Activated naive CD8-positive, alpha-beta T cell treated with anti-CD3 and anti-CD28 coated beads, Interleukin-2, amount 10 ng/mL, durations not matched to agents 7 days and 5 days (primary cell): ENCODE results near the gene TAMALIN. TPM values are rescaled to one million over a fixed set of nuclear protein-coding genes. Genes with fewer than 3 reads are reported as not detected.

Experiments used
- ATAC-seq: fragments of 150-1000 bp; cut with Tn5 transposase; one replicate; pipeline ENCODE4 v1.10.0; 2021; ENCODE audit warnings: low read depth, moderate library complexity
- POLR2A ChIA-PET: fragments of 350-600 bp; sonication (Branson Sonifier 250); formaldehyde crosslinking; loops from one replicate; lab custom pipeline; 2021; ENCODE audit warnings: antibody characterized with exemption; lab: Charles Lee
- DNase-seq: peaks from one replicate; pipeline ENCODE4 v3.0.0; 2021
- H3K27ac Mint-ChIP-seq: one replicate; pipeline ENCODE4 v1.8.0; 2022; ENCODE audit warnings: mild to moderate bottlenecking, mixed read lengths
- H3K27me3 Mint-ChIP-seq: one replicate; pipeline ENCODE4 v1.8.0; 2022; ENCODE audit warnings: mild to moderate bottlenecking, moderate library complexity, mixed read lengths
- H3K36me3 Mint-ChIP-seq: one replicate; pipeline ENCODE4 v1.8.0; 2021; ENCODE audit warnings: mild to moderate bottlenecking, mixed read lengths
- H3K4me1 Mint-ChIP-seq: one replicate; pipeline ENCODE4 v1.8.0; 2021; ENCODE audit warnings: mixed read lengths
- H3K4me3 Mint-ChIP-seq: one replicate; pipeline ENCODE4 v1.8.0; 2022; ENCODE audit warnings: mild to moderate bottlenecking, moderate library complexity, mixed read lengths
- H3K9me3 Mint-ChIP-seq: one replicate; pipeline ENCODE4 v1.8.0; 2021; ENCODE audit warnings: mixed read lengths
- total RNA-seq, 2 experiments: library from RNA; stranded (reverse); gene quantifications; one replicate each; pipeline ENCODE4 v1.2.3, GENCODE V29; 2021

TAMALIN gene
- total RNA-seq, 2 experiments from 2014 or later: 17.1 to 19.9 TPM

DNA sequence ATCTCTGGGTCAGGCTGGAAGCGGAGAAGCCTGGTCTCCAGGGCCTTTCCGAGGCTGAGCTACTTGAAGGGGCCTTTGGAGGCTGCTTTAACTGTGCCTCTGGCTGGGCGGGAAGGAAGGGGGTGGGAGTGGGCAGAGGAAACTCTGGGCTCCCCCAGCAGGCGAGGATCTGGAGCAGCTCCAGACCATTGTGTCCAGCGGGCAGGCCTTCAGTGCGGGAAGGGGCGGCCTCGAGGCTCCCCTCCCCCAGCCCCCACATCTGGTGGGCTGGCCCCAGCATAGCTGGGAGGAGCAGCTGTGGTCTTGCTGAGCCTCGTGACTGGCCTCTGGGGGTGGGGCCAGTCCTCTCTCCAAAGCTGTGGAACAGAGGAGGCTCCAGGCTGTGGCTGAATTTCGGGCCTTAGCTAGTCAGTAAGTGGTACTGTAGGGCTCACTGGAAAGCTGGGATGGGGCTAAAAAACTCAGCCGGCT, 3.4 kb downstream of the TAMALIN start:
- ATAC-seq (no peak), DNase-seq (no peak)
- Mint-ChIP-seq H3K9me3 (no peaks in the 10 kb centered on the region), H3K27ac (no peak overlapping the region), H3K4me3 (no peak overlapping the region), H3K4me1 (peaks cover 22% of the 10 kb centered on the region), H3K36me3 (peaks cover 5% of the 10 kb centered on the region), H3K27me3 (peaks cover 8% of the 10 kb centered on the region)
- POLR2A ChIA-PET: interaction anchor here (8.5 kb wide), 1 partner anchor 11 kb away, joined by 155 read pairs; no protein-coding TSS in a partner anchor

DNA sequence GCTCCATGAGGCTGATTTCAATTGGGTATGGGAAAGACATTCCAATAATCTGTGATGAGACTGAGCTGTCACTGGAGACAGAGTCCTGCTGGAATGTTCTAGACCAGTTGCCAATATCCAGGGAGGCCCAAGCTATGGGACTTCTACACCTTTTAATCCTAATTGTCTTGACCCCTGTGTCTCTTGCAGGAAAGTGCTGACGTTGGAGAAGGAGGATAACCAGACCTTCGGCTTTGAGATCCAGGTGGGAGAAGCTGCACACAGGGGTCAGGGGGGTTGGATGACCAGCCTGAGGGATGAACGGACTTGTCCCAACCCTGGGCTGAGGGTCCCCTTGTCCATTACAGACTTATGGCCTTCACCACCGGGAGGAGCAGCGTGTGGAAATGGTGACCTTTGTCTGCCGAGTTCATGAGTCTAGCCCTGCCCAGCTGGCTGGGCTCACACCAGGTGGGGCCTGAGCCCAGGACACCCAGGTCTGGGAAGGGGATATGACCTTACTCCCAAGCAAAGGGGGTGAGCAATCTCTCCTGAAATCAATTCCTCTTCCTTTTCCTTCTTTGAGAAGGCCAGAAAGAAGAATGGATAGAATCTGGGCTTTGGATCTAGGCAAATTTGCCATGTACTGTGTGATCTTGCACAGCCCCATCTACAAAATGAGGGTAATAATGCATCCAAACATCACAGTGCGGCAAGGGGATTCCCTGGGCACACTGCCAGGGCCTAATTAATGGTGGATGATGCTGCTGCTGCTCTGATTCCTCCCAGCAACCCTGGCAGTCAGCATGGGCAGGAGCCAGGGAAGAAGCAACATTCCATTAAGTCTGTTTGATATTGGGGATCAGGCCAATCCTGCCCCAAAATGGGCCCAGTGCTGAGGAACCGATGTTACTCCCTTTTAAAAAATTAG, 4.2 kb downstream of the TAMALIN start:
- ATAC-seq (no peak), DNase-seq (no peak)
- no peak overlapping the region for H3K4me3 Mint-ChIP-seq
- no peak overlapping the region for H3K27ac Mint-ChIP-seq
- peaks cover 6% of the 10 kb centered on the region for H3K27me3 Mint-ChIP-seq
- H3K9me3 Mint-ChIP-seq: no peaks in the 10 kb centered on the region
- POLR2A ChIA-PET: interaction anchor here (0.6 to 8.5 kb wide), 2 partner anchors 10 to 12 kb away, joined by 3 to 155 read pairs; no protein-coding TSS in a partner anchor
- peaks cover 17% of the 10 kb centered on the region for H3K4me1 Mint-ChIP-seq
- peaks cover 5% of the 10 kb centered on the region for H3K36me3 Mint-ChIP-seq

DNA sequence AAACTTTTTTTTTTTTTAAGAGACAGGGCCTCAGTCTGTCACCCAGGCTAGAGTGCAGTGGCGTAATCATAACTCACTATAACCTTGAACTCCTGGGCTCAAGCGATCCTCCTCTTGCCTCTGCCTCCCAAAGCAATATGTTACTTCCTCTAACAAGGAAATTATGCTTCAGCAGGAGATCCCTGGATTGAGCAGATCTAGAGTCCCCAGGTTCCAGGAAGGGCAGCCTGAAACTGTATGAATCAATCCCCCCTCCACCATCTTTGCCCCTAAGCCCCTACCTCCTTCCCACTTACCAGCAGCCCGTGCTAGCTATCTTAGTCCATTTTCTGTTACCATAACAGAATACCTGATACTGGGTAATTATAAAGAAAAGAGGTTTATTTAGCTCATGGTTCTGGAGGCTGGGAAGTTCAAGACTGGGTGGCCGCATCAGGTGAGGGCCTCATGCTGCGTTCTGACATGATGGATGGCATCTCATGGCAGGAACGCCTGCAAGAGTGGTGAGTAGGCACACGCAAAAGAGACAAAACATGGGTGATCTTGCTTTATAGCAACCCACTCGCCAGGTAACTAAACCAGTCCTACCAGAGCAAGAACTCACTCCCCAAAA, 5.0 kb downstream of the TAMALIN start:
- ATAC-seq (no peak), DNase-seq (no peak)
- Mint-ChIP-seq H3K27ac (no peak overlapping the region), H3K9me3 (no peaks in the 10 kb centered on the region), H3K4me1 (peaks cover 13% of the 10 kb centered on the region), H3K36me3 (peaks cover 5% of the 10 kb centered on the region), H3K4me3 (no peak overlapping the region), H3K27me3 (no peaks in the 10 kb centered on the region)
- POLR2A ChIA-PET: interaction anchor here (0.6 kb wide), 1 partner anchor 11 kb away, joined by 3 read pairs; no protein-coding TSS in a partner anchor

DNA sequence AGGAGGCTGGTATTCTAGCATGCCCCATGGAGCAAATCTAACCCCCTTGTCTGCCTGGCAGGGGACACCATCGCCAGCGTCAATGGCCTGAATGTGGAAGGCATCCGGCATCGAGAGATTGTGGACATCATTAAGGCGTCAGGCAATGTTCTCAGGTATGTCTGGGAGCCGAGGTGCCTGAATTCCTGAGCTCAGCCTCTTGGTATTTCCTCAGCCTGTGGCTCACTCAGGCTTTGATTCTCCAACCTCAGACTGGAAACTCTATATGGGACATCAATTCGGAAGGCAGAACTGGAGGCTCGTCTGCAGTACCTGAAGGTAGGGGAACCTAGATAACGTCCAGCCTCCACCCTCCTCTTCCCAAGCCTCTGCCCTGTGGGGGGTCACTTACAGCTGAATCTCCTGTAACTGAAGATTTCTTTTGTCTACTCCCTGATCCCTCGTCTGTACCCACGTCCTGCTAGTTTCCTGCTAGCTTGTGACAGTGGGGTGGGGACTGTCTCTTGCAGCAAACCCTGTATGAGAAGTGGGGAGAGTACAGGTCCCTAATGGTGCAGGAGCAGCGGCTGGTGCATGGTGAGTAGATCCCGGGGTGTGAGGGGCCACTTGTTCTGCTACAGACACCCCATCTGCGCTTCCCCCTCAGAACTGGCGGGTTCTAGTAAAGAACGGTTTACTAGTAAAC, 7.0 kb downstream of the TAMALIN start:
- H3K4me3 Mint-ChIP-seq: no peak overlapping the region
- DNase-seq: no peak

DNA sequence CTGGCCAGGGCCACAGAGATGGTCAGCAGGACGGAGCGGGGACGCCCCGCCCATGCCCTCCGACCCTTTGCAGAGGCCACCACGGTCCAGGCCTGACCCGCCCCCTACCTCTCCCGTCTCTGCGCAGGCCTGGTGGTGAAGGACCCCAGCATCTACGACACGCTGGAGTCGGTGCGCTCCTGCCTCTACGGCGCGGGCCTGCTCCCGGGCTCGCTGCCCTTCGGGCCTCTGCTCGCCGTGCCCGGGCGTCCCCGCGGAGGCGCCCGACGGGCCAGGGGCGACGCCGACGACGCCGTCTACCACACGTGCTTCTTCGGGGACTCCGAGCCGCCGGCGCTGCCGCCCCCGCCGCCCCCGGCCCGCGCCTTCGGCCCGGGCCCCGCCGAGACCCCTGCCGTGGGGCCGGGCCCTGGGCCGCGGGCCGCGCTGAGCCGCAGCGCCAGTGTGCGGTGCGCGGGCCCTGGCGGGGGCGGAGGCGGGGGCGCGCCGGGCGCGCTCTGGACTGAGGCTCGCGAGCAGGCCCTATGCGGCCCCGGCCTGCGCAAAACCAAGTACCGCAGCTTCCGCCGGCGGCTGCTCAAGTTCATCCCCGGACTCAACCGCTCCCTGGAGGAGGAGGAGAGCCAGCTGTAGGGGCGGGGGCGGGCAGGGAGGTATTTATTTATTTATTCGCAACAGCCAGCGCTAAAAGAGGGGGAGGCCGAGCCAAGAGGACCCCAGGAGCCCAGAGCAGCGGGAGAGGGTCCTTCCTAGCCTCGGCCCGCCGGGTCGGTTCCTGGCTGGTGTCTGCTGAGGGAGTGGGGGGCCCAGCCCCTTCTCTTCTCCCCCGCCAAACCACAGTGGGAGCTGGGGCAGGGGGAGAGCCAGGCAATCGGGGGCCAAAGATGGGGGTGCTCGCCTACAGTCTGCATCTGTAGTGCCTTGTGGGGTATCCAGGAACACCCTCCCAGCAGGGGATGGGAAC, 8.1 kb downstream of the TAMALIN start:
- POLR2A ChIA-PET: interaction anchor here (0.6 to 1.5 kb wide), 3 partner anchors 8 to 1334 kb away, joined by 3 to 6 read pairs (median 5); no protein-coding TSS in a partner anchor
- ATAC-seq: no peak
- Mint-ChIP-seq H3K4me3 (no peak overlapping the region), H3K27ac (no peak overlapping the region), H3K36me3 (peaks cover 3% of the 10 kb centered on the region), H3K27me3 (no peaks in the 10 kb centered on the region), H3K9me3 (no peaks in the 10 kb centered on the region), H3K4me1 (peaks cover 4% of the 10 kb centered on the region)
- DNase-seq: no peak

More for the DNA sequence above, 7.0 kb downstream of the TAMALIN start:
- POLR2A ChIA-PET: interaction anchor here (1.5 kb wide), 1 partner anchor 9 kb away, joined by 5 read pairs; no protein-coding TSS in a partner anchor
- Mint-ChIP-seq H3K4me1 (peaks cover 7% of the 10 kb centered on the region), H3K9me3 (no peaks in the 10 kb centered on the region), H3K27ac (no peak overlapping the region), H3K36me3 (peaks cover 3% of the 10 kb centered on the region), H3K27me3 (no peaks in the 10 kb centered on the region)
- no peak for ATAC-seq

DNA sequence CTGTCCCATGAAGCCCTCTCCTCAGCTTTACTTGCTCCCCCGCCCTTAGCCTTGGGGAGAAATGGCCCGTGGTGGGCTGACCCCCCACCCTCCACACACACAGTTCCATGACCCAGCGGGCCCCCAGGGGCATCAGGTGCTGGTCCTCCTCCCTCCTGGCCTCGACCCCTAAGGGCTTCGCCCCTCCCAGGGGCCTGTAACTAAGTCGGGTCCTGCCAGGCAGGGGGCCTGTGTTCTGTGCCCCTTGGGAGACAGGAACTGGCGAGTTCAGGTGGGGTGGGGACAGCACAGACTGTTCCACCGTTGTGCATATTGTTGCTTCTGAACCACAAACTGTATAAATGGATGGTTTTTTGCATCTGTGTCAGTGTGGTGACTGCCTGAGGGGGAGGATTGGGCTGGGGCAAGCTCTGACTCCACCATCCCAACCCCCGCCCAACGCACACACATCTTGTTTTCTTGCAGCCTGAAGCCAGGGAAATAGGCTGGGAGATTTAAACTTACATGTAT, 8.8 kb downstream of the TAMALIN start:
- DNase-seq: no peak
- peaks cover 3% of the 10 kb centered on the region for H3K36me3 Mint-ChIP-seq
- POLR2A ChIA-PET: interaction anchor here (0.6 to 10.7 kb wide), 3 partner anchors 8 to 1333 kb away, joined by 3 to 155 read pairs (median 6); partner anchors contain the start of gene TAMALIN
- H3K27me3 Mint-ChIP-seq: no peaks in the 10 kb centered on the region
- peaks cover 10% of the 10 kb centered on the region for H3K4me1 Mint-ChIP-seq
- H3K27ac Mint-ChIP-seq: no peak overlapping the region
- no peak for ATAC-seq
- H3K4me3 Mint-ChIP-seq: no peak overlapping the region
- no peaks in the 10 kb centered on the region for H3K9me3 Mint-ChIP-seq

DNA sequence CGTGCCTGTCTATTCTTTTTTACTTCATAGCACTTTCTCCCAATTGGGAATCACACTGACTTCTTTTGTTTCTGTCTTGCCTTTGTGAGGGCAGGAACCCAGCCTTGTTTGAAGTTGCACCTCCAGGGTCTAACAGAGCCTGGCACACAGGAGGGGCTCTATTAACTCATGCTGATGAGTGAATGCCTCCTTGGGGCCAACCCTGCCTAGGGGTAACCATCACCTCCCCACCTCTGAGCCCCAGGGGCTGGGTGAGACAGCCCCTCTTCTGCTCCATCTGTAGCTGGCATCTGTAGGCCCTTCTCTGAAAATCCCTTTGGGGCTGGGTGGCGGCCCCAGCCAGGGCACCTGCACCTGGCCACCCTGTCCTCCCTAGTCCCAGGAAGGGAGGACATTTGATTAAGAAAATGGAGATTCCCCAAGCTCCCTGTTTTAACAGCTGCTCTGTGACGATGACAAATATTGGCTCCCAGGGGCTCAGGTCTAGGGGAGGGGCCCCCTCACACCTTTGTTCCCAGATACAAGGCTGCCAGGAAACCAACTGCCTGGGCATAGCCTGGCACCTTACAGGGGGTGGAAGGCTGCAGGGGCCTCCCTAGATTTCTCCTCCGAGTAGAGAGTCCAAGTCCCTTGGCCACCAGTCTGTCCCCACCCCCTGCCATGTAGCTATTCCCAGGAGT, 11.8 kb downstream of the TAMALIN start:
- ATAC-seq (no peak), DNase-seq (no peak)
- Mint-ChIP-seq H3K27me3 (no peaks in the 10 kb centered on the region), H3K36me3 (no peaks in the 10 kb centered on the region), H3K27ac (no peak overlapping the region), H3K9me3 (no peaks in the 10 kb centered on the region), H3K4me3 (no peak overlapping the region), H3K4me1 (peaks cover 21% of the 10 kb centered on the region)
- POLR2A ChIA-PET: interaction anchor here (10.7 kb wide), 1 partner anchor 12 kb away, joined by 155 read pairs; the partner anchor contains the start of gene TAMALIN

DNA sequence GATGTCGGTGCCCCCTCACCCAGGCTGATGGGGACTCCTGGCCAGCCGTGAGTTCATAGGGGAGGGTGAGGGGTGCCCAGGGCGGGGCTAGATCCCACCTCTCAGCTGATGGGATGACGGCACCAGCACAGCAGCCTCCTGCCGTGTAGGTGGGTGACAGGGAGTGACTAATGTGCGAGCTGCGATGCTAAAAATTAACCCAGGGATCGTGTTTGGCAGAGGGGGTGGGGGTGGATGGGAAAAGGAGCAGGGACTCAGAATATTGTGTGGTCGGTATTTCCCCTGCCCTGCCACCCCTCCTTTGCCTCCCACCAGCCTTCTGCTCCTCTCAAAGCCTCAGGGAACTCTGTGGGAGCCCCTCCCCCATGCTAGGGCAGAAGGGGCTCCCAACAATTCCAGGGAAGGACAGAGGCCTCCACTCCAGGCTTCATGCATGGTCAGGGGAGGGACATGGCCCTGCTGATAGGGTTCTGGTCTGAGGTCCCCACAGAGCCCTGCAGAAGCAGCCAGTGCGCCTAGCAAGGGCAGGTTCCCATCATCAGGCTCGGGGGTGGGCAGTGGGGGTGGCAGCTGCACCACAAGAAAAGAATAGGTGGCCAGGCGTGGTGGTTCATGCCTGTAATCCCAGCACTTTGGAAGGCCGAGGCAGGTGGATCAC, 12.5 kb downstream of the TAMALIN start:
- H3K9me3 Mint-ChIP-seq: no peaks in the 10 kb centered on the region
- ATAC-seq: no peak
- no peak overlapping the region for H3K27ac Mint-ChIP-seq

DNA sequence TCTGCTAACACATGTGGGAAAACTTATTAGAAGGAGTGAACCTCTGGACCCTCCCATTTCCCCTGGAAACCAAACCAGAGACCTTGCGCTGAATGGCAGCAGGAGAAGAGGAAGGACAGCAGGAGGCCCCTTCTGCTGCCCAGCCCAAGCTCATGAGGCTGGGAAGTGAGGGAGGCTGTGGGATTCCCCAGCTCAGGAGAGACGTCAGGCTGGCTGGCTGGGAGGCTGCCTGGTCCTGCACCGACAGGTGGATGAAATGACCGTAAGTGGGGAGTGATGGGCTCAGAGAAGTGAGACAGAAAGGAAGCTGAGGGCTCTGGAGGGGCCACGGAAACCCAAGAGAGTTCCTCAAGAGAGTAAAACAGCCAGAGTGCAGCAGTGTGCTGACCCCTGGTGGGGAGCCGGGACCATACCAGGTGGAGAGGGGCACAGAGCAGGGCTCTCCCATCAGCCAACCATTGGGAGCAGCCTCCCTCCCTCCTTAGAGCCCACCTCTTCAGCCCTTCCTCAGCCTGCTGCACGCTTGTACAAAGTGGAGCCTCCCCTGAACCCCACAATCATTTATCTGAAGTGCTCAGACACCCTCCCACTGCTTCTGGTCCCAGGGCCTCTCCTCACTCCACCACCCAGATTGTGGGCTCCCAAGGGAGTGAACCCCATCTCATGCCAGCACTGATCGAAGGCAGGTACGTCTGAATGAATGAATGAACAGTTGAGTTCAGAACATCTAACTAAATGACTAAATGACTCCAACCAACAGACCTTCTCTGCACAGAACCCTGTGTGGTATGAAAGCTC, 14.0 kb downstream of the TAMALIN start:
- Mint-ChIP-seq H3K9me3 (no peaks in the 10 kb centered on the region), H3K27me3 (no peaks in the 10 kb centered on the region), H3K27ac (peak overlapping the region; percentile 73), H3K4me3 (peak overlapping the region; percentile 77), H3K36me3 (no peaks in the 10 kb centered on the region), H3K4me1 (peaks cover 26% of the 10 kb centered on the region)
- ATAC-seq: peak; percentile 40
- DNase-seq: peak; percentile 77
- POLR2A ChIA-PET: interaction anchor here (3.6 to 10.7 kb wide), 3 partner anchors 14 to 49 kb away, joined by 20 to 155 read pairs (median 64); partner anchors contain the start of genes ATG101 and TAMALIN

More for the DNA sequence above, 12.5 kb downstream of the TAMALIN start:
- peaks cover 20% of the 10 kb centered on the region for H3K4me1 Mint-ChIP-seq
- no peak overlapping the region for H3K4me3 Mint-ChIP-seq
- no peaks in the 10 kb centered on the region for H3K36me3 Mint-ChIP-seq
- H3K27me3 Mint-ChIP-seq: no peaks in the 10 kb centered on the region
- DNase-seq: no peak
- POLR2A ChIA-PET: interaction anchor here (6.9 to 10.7 kb wide), 2 partner anchors 12 to 27 kb away, joined by 64 to 155 read pairs; partner anchors contain the start of gene TAMALIN

DNA sequence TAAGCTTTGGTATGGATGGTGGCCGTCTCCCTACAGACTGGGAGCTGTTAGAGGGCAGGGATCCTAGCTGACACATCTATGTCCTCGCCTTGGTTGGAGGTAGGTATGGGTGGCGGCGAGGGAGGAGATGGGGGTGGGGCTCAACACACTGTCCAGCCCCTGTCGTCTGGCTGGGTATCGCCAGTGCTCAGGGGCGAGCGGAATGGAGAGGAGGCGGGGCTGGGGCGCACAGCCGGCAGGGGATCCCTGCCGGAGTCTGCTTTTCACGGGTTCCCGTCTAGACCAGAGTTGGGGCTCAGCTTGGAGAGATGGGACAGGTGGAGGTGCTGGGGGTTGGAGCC, 16.1 kb downstream of the TAMALIN start:
- H3K4me1 Mint-ChIP-seq: peaks cover 30% of the 10 kb centered on the region
- H3K4me3 Mint-ChIP-seq: peak overlapping the region; percentile 91
- H3K27ac Mint-ChIP-seq: peak overlapping the region; percentile 82
- no peaks in the 10 kb centered on the region for H3K9me3 Mint-ChIP-seq
- ATAC-seq: peak; percentile 3
- no peaks in the 10 kb centered on the region for H3K27me3 Mint-ChIP-seq
- DNase-seq: no peak
- POLR2A ChIA-PET: interaction anchor here (0.7 to 10.7 kb wide), 20 partner anchors 9 to 202 kb away, joined by 3 to 155 read pairs (median 4); partner anchors contain the start of genes ATG101, NR4A1 and TAMALIN
- H3K36me3 Mint-ChIP-seq: no peaks in the 10 kb centered on the region
